Skin of body (tissue), 2 donors: Measurements from ENCODE around the gene RUNDC1. TPM values are rescaled to one million over a fixed set of nuclear protein-coding genes. Genes with fewer than 3 reads are reported as not detected.

Experiments
- DNase-seq: peaks from one replicate; lab custom pipeline; 2025; lab: John Stamatoyannopoulos, UW
- total RNA-seq: library from RNA; depleted of rRNA; stranded (reverse); fragments of >200 nt; gene quantifications from one replicate; pipeline ENCODE4 v1.2.3, GENCODE V29; 2014

Gene RUNDC1
- total RNA-seq, 1 donor from 2014 or later, result 7.1 TPM

DNA sequence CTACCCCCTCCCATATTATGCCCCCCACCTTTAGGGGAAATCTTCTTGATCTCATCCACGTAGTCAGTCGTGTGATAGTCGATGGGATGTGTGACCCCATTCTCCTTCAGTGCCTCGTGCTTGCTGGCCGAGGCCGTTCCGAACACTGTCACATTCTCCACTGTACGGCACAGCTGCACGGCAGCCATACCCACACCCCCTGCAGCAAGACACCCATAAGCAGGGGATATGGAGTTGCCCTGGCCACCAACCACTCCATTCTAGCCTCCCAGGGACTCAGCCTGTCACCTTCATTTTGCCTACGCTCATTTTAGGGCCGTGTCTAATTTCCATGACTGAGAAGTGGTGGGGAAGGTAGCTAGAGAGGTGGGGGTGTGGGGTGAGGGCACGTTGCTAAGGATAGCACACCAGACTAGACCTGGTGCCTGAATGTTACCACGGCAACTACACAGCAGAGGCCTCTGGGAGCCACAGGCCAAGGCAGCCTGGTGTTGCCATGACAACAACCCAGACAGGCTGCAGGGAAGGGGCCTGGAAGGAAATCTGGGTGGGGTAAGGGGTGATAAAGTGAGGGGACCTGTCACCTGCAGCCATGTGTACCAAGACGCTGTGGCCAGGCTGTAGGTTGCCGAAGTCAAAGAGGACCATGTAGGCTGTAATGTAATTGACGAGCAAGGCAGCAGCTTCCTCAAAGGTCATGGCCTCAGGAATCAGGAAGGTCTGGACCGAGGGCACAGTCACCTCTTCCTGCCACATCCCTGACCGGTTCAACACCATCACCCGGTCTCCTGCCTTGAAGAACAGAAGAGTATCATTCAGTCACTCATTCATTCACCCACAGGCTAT lies 37.9 kb downstream of the RUNDC1 start:
- DNase-seq, result no peak

DNA sequence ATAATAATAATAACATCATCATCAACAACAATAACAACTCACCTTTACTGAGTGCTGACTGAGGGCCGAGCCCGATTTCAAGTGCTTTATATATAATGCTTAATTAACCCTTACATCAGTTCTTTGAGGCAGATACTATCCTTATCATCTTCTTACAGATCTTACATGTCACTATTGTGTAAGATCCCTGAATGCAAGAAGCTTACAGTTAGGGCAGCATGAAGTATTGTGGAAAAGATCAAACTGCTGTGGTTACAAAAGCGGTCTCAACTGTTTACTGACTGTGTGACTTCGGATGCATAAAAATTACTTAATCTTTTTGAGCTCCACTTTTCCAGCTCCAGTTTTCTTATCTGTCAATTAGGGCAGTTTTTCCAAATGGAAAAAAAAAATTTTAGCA lies 38.6 kb downstream of the RUNDC1 start:
- no peak for DNase-seq

DNA sequence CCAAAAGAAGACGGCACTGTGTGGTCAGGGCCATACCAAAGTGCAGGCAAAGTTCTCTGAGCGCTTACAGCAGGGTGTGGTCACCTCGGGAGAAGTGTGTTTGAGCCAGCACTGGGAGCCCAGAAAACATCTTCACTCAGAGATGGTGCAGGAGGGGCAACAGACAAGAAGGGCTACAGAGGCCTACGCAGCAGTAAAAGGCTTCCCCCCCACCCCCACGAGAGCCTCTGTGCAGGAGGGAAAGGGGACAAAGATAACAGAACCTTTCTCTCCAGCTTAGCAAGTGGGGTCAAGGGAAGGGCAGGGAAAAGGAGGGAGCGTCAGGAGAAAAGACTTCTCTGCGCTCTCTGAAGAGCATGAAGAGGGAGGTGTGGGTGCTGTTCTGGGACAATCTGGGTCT lies 39.1 kb downstream of the RUNDC1 start:
- no peak for DNase-seq

DNA sequence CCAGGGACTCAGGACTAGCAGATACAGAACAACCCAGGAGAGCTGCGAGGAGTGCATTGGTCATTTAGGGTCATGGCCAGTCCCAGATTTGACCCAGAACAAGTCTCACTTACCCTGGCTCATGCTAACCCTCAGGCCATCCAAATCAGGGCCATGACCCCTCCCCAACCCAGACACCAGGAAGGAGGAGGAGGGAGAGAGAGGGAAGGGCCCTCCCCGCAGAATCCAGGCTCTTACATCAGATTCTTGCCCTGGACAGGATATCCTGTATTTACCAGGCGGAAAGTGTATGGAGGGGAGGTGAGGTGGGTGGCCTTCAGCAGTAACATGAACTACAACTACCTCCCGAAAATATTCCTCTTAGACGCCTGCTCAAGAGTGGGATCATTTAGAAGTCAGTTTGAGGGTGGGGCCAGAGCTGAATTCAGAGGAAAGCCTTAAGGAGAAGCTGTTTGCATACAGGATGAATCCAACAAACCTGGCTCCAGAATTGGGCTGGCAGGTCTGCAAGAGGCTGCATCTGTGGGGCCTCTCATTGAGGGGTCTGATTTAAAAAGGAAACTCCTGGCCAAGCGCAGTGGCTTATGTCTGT lies 39.8 kb downstream of the RUNDC1 start:
- DNase-seq, result peak; percentile 50

DNA sequence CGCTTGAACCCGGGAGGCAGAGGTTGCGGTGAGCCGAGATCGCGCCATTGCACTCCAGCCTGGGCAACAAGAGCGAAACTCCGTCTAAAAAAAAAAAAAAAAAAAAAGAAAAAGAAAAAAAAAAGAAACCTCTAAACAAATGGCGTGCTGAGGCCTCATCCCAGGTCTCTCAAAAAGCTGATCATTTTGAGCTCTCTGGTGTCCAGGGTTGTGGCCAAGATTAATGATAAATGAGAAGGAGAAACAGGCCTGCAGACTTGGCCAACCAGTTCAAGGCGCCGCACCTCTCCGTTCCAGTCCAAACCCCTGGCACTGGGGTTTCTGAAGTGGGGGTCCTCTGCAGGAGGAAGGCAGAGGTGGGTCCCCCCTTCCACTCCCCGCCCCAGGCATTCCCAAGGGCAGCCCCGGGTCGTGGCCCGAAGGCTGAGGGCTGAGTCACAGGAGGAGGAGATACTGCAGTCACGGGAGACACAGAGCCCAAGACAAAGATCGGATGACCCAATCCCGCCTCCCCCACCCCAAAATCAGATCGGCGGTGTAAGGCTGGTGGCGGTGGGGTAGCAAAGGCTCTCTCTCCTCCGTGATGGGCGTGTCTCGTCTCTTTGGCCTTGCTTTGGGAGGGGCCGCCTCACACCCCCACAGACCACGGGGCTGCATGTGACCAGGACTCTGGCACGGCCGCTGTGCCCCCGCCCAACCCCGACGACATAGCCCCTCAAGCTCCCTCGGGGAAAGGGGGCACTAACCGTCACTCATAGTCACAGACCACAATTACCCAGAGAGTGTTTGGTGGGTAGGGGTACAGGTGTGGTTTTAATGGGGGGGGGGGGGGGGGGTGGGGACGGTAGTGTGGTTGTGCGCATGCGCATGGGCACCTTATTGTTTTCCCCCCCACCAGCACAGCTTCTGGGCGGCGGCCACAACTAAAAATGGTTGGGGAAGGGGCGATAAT lies 40.7 kb downstream of the RUNDC1 start:
- DNase-seq, result no peak

DNA sequence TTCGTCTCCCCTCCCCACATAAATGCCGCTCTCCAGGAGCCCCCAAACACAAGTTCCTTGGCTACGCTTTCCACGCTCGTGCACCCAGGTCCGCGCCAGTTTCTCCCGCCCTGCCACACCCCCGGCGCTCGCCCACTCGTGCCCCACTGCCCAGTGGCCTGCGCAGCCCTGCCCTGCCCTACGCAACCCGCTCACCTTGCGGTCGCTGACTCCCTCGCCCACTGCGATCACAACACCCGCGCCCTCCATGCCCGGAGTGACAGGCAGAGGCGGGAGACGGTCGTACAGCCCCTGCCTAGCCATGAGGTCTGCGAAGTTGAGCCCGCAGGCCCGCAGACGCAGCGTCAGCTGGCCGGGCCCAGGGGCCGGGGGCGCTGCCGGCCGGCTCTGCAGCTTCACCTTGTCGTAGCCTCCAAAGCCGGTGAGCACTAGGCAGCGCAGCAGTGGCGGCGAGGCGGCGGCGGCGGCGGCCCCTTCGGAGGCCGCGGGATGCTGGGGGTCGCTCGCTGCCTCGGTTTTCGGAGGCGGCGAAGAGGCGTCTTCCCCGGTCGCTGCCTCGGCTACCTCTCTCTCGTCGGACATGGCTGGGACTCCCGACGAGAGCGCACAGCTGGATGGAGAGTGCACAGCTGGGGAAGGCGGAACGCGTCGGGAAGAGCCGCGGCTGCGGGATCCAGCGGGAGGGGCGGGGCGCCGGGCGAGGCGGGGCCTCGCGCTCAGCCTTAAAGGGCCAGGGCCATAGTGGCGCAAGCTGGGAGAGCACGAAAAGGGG lies 41.6 kb downstream of the RUNDC1 start, which contains the start of gene VAT1:
Gene VAT1 (minus strand): TSS at position 645 of the 772 bp plus-strand sequence. CDS start 63 bp downstream, at position 582.
- peak; percentile 56 for DNase-seq

- peak; percentile 95 for DNase-seq
Observed at GRCh38 chr17:43024407-43025289, 44.3 kb downstream of the RUNDC1 start, which contains the start of gene RND2. TSS of gene RND2 (plus strand) at chr17:43025231. CDS start at chr17:43025348, 117 bp downstream.

- DNase-seq, result no peak
Observed at GRCh38 chr17:43025290-43025657, 44.9 kb downstream of the RUNDC1 start.

DNA sequence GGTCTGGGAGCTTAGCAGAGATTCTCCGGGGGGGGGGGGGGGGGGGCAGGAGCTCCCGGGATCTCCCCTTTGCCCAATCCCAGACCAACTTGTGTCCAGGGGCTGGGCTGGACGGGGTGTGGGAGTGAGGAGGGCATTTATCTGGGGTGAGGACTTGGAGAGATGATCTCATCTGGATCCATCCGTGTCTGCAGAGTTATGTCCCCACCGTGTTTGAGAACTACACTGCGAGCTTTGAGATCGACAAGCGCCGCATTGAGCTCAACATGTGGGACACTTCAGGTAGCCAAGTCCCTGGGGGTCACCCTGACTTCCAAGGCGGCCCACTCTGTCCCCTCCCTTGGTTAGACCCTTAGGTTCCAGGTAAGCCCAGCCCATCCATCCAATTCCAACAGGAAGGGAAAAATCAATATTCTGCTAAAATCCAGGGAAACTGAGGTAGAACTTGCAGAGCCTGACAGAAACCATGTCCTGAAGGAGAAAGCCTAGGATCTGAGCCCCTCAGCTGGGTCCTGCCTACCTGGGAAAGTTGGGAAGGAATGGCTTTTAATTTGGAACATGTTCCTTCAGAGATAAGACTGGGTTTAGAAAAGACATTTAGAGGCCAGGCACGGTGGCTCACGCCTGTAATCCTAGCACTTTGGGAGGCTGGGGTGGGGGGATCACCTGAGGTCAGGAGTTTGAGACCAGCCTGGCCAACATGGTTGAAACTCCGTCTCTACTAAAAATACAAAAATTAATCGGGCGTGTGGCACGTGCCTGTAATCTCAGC lies 45.6 kb downstream of the RUNDC1 start:
- DNase-seq, result no peak

DNA sequence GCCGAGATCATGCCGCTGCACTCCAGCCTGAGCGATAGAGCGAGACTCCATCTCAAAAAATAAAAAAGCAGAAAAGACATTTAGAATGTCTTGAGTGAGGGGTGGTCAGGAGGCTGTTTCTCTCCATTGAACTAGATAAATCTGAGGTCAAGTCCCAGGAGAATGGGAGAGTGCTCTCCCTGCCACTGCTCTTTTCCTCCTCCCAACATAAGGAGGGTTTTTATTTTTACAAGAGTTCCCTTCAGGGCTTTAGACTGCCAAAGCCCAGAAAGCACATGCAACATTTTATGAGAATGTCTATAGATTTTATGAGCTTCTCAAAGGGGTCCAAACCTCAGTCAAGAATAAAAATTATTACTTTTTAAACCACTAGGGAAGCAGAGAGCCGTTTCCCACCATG lies 46.2 kb downstream of the RUNDC1 start:
- DNase-seq, result no peak

GRCh38 chr17:43027091-43028032 lies 47.0 kb downstream of the RUNDC1 start:
- DNase-seq, result no peak

DNA sequence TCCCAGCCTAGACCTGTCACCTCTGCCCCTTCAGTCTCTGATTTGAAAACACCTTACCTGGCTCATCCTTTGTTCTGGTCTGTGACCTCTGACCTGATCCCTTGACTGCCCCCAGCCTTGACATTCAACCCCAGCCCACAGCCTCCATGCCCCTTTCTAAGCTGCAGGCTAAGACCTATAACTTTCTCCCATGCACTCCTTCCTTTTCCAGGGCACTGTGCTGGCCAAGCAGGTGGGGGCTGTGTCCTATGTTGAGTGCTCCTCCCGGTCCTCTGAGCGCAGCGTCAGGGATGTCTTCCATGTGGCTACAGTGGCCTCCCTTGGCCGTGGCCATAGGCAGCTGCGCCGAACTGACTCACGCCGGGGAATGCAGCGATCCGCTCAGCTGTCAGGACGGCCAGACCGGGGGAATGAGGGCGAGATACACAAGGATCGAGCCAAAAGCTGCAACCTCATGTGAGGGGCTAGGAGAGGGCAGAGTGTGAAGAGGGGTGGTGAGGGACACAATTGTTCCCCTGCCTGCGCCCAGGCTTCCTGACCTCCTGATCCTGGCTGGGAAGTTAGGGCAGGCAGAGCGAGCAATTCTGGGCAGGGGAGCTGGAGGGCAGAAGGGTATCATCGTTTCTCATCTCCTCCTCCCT lies 48.0 kb downstream of the RUNDC1 start:
- DNase-seq, result no peak

DNA sequence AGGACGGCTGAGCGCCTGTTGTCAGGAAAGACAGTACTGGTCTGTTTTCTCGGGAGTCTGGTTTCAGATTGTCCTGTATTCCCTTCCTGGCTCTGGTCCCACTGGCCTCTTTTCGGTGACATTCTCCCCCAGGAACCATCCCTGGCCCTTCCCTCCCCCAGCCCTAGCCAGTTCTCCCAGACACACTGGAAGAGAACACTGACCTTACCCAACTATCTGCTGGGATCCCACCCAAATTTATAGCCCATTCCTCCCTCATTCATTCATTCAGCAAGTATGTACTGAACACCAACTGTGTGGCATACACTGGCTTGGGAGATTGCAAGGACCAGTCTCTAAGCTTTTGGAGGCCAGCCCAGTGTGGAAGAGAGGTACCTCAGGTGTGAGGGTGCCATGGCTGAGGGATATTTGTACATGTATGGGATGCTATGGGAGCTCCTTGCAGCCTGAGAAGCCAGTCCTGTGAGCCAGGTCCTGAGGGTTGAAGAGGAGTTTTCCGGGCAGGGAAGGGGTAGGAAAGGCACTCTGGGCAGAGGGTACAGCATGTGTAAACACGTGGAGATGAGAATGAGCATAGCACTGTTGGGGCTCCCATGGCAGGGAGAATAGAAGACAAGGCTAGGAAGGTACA lies 49.9 kb downstream of the RUNDC1 start:
- no peak for DNase-seq

DNA sequence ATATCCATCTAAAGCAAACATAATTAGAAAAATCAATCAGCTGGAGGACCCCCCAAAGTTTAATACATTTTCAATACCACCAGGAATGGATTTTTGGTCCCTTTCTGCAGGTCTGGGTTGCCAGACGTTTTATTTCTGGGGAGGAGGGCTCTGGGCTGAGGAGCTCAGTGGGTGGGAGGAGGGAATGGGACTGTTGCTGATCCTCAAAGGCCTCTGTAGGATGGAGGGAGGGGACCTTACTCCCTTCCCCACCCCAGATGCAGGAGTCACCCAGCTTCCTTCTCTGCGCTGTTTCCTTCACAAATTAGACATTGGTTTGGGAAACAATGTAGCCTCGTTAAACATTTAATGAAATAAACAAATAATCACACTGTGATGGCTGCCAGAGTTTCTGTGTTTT lies 51.3 kb downstream of the RUNDC1 start:
- DNase-seq, result no peak

GRCh38 chr17:43033948-43034881 lies 53.9 kb downstream of the RUNDC1 start:
- no peak for DNase-seq

DNA sequence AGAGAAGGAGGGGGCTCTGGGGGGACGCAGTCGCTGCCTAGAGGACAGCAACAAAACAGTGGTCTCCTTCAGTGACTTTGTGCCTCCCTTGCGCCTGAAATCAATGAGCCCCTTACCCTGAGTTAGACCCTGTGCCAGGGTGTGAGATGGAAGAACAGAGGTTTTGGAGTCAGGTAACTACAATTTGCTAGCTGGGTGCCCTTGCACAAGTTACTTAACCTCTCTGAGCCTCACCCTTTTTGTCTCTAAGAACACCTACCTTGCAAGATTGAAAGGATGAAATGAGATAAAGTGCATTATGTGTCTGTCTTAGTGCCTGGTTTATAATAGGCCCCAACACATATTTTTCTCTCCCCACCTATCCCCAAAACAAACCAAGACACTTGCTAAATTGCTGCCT lies 54.5 kb downstream of the RUNDC1 start:
- no peak for DNase-seq
